Measurements from ENCODE around the gene RAB3A. TPM values are rescaled to one million over a fixed set of nuclear protein-coding genes. Genes with fewer than 3 reads are reported as not detected.
A peak's percentile ranks its signal among the peaks of the same experiment; 100 is the strongest.

Gene RAB3A
- total RNA-seq, 1 donor from 2014 or later: 9.6 TPM

GRCh38 chr19:18150776-18151624 lies 52.8 kb downstream of the RAB3A start:
- Mint-ChIP-seq H3K4me1 (peaks cover 22% of the 10 kb centered on the region), H3K27me3 (no peaks in the 10 kb centered on the region), H3K4me3 (peak overlapping the region; percentile 86), H3K27ac (peak overlapping the region; percentile 96), H3K9me3 (no peaks in the 10 kb centered on the region), H3K36me3 (ENCODE audit: low read depth) (peaks cover 24% of the 10 kb centered on the region)
- no peak for DNase-seq
- intact Hi-C loops (cut with micrococcal nuclease): no loop called here

GRCh38 chr19:18149596-18149975 lies 54.3 kb downstream of the RAB3A start:
- Mint-ChIP-seq H3K27ac (no peak overlapping the region), H3K4me3 (no peak overlapping the region), H3K4me1 (peaks cover 21% of the 10 kb centered on the region), H3K36me3 (ENCODE audit: low read depth) (peaks cover 36% of the 10 kb centered on the region), H3K27me3 (no peaks in the 10 kb centered on the region), H3K9me3 (no peaks in the 10 kb centered on the region)
- intact Hi-C loops (cut with micrococcal nuclease): no loop called here
- DNase-seq: no peak

- intact Hi-C loops (cut with micrococcal nuclease): no loop called here
- peaks cover 10% of the 10 kb centered on the region for H3K4me1 Mint-ChIP-seq
- no peak for DNase-seq
- no peak overlapping the region for H3K4me3 Mint-ChIP-seq
- H3K27me3 Mint-ChIP-seq: no peaks in the 10 kb centered on the region
- H3K36me3 Mint-ChIP-seq (ENCODE audit: low read depth): peaks cover 46% of the 10 kb centered on the region
- H3K9me3 Mint-ChIP-seq: no peaks in the 10 kb centered on the region
- H3K27ac Mint-ChIP-seq: no peak overlapping the region
Observed at GRCh38 chr19:18147396-18147795, 56.4 kb downstream of the RAB3A start.

Other genes starting within 250 kb of the RAB3A start
- gene KCNN1, start 236.9 kb downstream of the RAB3A start, total RNA-seq: 0.62 TPM in 1 of 2 replicates, not detected in the other
- gene ARRDC2, start 195.9 kb downstream of the RAB3A start, total RNA-seq: 41.3 and 41.7 TPM in 2 replicates
- 37.0 and 38.8 TPM in 2 replicates for gene IL12RB1, start 117.1 kb downstream of the RAB3A start, total RNA-seq
- gene MAST3, start 106.3 kb downstream of the RAB3A start, total RNA-seq: 16.2 and 17.2 TPM in 2 replicates
- gene PIK3R2, start 50.9 kb downstream of the RAB3A start, total RNA-seq: 19.6 and 20.7 TPM in 2 replicates
- gene IFI30, start 30.2 kb downstream of the RAB3A start, total RNA-seq: 49.4 and 52.7 TPM in 2 replicates
- gene MPV17L2, start 10.8 kb downstream of the RAB3A start, total RNA-seq: 18.4 and 20.9 TPM in 2 replicates
- 0.14 and 0.37 TPM in 2 replicates for gene PDE4C, start 22.4 kb upstream of the RAB3A start, total RNA-seq
- 2.3 and 3.0 TPM in 2 replicates for gene IQCN, start 70.4 kb upstream of the RAB3A start, total RNA-seq
- gene JUND, start 77.6 kb upstream of the RAB3A start, total RNA-seq: 382 and 413 TPM in 2 replicates
- 217 and 225 TPM in 2 replicates for gene LSM4, start 119.0 kb upstream of the RAB3A start, total RNA-seq
- gene PGPEP1, start 136.6 kb upstream of the RAB3A start, total RNA-seq: 14.6 and 18.5 TPM in 2 replicates
- 0.26 TPM in 1 of 2 replicates, not detected in the other for gene GDF15, start 182.1 kb upstream of the RAB3A start, total RNA-seq
- gene LRRC25, start 193.6 kb upstream of the RAB3A start, total RNA-seq: not detected in 2 replicates
- gene SSBP4, start 215.4 kb upstream of the RAB3A start, total RNA-seq: 154 TPM in 2 replicates
- 9.9 and 10.9 TPM in 2 replicates for gene ISYNA1, start 234.1 kb upstream of the RAB3A start, total RNA-seq

All from activated CD4-positive, alpha-beta T cell treated with anti-CD3 and anti-CD28 coated beads, Interleukin-2, amount 10 ng/mL, durations not matched to agents 24 days and 14 days (primary cell).